K562 (cell line): ENCODE results near the gene BNC1. TPM values are rescaled to one million over a fixed set of nuclear protein-coding genes. Genes with fewer than 3 reads are reported as not detected.

Experiments used
- CSDE1 ChIP-seq, 2 experiments: fragments of 450-650 bp; IDR thresholded peaks; 2 replicates each; pipeline ENCODE4 v1.6.1; 2016; ENCODE audit warnings: mild to moderate bottlenecking in 1 of 2
- GABPB1 ChIP-seq: sonication (generic); formaldehyde crosslinking; IDR thresholded peaks from 2 replicates; pipeline ENCODE4 v1.8.0; 2022; ENCODE audit warnings: mild to moderate bottlenecking, missing genetic modification reagents
- GTF2F1 ChIP-seq: IDR thresholded peaks from 2 replicates; pipeline ENCODE4 v1.6.1; 2011; ENCODE audit warnings: low read depth, low read length, improper control_type of control experiment
- MEF2D ChIP-seq: conservative IDR thresholded peaks from 2 replicates; pipeline ENCODE4 v1.6.1; 2016; ENCODE audit warnings: low read depth, missing genetic modification characterization, missing compliant biosample characterization
- NFE2L1 ChIP-seq: fragments of 450-650 bp; IDR thresholded peaks from 2 replicates; pipeline ENCODE4 v1.6.1; 2016; ENCODE audit warnings: missing genetic modification characterization, low read depth, mild to moderate bottlenecking, missing compliant biosample characterization, moderate library complexity, borderline replicate concordance
- SIN3B ChIP-seq: fragments of 450-650 bp; IDR thresholded peaks from 2 replicates; pipeline ENCODE4 v1.6.1; 2017; ENCODE audit warnings: low read depth, mild to moderate bottlenecking, moderate library complexity
- SMAD2 ChIP-seq: fragments of 150-350 bp; IDR thresholded peaks from 2 replicates; pipeline ENCODE4 v1.6.1; 2014; ENCODE audit warnings: low read depth, mild to moderate bottlenecking, low read length
- ZNF764 ChIP-seq: fragments of 250-450 bp; sonication (Bioruptor Pico); IDR thresholded peaks from 2 replicates; pipeline ENCODE4 v1.4.0; 2020; ENCODE audit warnings: low read depth, mild to moderate bottlenecking, moderate library complexity
- polyA plus RNA-seq, 8 experiments: library from polyadenylated mRNA; depleted of rRNA in 4 of 8; stranded (reverse) in 5 of 8; unstranded in 3 of 8; fragments of >200 nt; fragmentation: Nextera tagmentation in 2 of 8; fragmentation: Illumina TruSeq in 1 of 8; extraction: Ambion mirVana in 2 of 8; extraction: Trizol in 1 of 8; gene quantifications; 2 replicates each; pipeline versions ENCODE4 v1.2.1 to v1.2.3, GENCODE V29; 2011 to 2014; ENCODE audit warnings: inconsistent platforms in 1 of 8, missing spikeins in 1 of 8
- total RNA-seq, 7 experiments: library from RNA; depleted of rRNA in 6 of 7; stranded (reverse); fragments of >200 nt in 6 of 7; fragmentation: Illumina TruSeq in 2 of 7; extraction: Trizol in 2 of 7; gene quantifications; 2 replicates each; pipeline versions ENCODE4 v1.2.1 to v1.2.3, GENCODE V29; 2011 to 2021; ENCODE audit warnings: low replicate concordance in 1 of 7
- TF ChIP-seq, protein P1 (sequence below): fragments of 150-350 bp; IDR thresholded peaks from 2 replicates; pipeline ENCODE4 v1.6.1; 2014; ENCODE audit warnings: low read depth, mild to moderate bottlenecking, low read length, borderline replicate concordance
- TF ChIP-seq, protein P2 (sequence below): IDR thresholded peaks from 3 replicates; pipeline ENCODE4 v1.6.1; 2011; ENCODE audit warnings: borderline replicate concordance, mild to moderate bottlenecking; ENCODE audit not compliant: insufficient read length, insufficient read depth
- TF ChIP-seq, protein P3 (sequence below): fragments of 250-450 bp; sonication (Bioruptor Pico); IDR thresholded peaks from 2 replicates; pipeline ENCODE4 v1.8.0; 2021; ENCODE audit warnings: mild to moderate bottlenecking, moderate library complexity

Gene BNC1
- total and polyA plus RNA-seq, 9 of the 15 experiments (the other 6 are each of a cell fraction or from before 2014, with no cell fraction given), result not detected

DNA sequence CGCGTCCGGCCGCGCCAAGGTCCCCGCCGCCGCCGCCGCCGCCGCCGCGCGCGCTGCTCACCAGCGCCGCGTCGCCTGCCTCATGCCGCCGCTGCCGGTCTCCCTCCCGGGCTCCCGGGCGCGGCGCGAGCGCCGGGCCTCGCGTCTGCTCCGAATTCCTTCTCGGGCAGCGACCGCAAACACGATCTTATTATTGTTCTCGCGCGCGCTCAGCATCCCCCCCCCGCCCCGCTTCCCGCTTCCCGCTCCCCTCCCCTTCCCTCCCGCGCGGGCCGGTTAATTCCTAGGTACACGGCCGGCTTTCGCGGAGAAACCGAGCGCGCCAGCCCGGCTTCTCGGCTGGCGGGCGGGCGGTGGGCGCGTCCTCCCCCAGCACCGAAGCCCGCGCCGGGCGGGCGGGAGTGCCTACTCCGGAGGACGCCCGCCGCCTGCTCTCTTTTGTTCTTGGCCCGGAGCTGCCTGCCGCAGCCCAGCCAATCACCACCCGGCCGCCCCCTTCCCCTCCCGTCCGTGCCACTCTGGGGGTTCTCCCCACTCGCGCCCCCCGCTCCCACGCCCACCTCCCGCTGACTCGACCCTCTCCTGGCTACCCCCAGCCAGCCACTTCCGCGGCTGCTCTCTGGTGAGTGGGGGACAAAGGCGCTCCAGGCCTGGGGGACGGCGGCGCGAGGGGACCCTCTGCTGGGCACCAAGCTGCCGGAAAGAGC, 76.7 kb downstream of the BNC1 start, which contains the start of gene HDGFL3 (continued):
- 0 out of 2 replicates have a peak, but pooled peaks have one; percentile 58 for TF ChIP-seq ZNF764 (CRISPR knock-in tag)
- TF ChIP-seq, protein P1, sequence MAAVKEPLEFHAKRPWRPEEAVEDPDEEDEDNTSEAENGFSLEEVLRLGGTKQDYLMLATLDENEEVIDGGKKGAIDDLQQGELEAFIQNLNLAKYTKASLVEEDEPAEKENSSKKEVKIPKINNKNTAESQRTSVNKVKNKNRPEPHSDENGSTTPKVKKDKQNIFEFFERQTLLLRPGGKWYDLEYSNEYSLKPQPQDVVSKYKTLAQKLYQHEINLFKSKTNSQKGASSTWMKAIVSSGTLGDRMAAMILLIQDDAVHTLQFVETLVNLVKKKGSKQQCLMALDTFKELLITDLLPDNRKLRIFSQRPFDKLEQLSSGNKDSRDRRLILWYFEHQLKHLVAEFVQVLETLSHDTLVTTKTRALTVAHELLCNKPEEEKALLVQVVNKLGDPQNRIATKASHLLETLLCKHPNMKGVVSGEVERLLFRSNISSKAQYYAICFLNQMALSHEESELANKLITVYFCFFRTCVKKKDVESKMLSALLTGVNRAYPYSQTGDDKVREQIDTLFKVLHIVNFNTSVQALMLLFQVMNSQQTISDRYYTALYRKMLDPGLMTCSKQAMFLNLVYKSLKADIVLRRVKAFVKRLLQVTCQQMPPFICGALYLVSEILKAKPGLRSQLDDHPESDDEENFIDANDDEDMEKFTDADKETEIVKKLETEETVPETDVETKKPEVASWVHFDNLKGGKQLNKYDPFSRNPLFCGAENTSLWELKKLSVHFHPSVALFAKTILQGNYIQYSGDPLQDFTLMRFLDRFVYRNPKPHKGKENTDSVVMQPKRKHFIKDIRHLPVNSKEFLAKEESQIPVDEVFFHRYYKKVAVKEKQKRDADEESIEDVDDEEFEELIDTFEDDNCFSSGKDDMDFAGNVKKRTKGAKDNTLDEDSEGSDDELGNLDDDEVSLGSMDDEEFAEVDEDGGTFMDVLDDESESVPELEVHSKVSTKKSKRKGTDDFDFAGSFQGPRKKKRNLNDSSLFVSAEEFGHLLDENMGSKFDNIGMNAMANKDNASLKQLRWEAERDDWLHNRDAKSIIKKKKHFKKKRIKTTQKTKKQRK, result no peak
- no peak for TF ChIP-seq SIN3B
- TF ChIP-seq, protein P2, sequence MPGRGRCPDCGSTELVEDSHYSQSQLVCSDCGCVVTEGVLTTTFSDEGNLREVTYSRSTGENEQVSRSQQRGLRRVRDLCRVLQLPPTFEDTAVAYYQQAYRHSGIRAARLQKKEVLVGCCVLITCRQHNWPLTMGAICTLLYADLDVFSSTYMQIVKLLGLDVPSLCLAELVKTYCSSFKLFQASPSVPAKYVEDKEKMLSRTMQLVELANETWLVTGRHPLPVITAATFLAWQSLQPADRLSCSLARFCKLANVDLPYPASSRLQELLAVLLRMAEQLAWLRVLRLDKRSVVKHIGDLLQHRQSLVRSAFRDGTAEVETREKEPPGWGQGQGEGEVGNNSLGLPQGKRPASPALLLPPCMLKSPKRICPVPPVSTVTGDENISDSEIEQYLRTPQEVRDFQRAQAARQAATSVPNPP, result no peak
- TF ChIP-seq GABPB1, result peak; percentile 54; the same call in 1 of the 2 replicates
- TF ChIP-seq MEF2D (tag), result no peak
- no peak for TF ChIP-seq GTF2F1
- no peak for TF ChIP-seq NFE2L1 (tag)
- TF ChIP-seq, protein P3, sequence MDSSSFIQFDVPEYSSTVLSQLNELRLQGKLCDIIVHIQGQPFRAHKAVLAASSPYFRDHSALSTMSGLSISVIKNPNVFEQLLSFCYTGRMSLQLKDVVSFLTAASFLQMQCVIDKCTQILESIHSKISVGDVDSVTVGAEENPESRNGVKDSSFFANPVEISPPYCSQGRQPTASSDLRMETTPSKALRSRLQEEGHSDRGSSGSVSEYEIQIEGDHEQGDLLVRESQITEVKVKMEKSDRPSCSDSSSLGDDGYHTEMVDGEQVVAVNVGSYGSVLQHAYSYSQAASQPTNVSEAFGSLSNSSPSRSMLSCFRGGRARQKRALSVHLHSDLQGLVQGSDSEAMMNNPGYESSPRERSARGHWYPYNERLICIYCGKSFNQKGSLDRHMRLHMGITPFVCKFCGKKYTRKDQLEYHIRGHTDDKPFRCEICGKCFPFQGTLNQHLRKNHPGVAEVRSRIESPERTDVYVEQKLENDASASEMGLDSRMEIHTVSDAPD (CRISPR knock-in tag), result no peak
- TF ChIP-seq CSDE1 (IDR thresholded peaks at IDR 0.05), result no peak
- TF ChIP-seq SMAD2, result no peak
